H9 (cell line): Measurements from ENCODE around the gene ZNF555. TPM values are rescaled to one million over a fixed set of nuclear protein-coding genes. Genes with fewer than 3 reads are reported as not detected.

ENCODE experiments used
- DNase-seq: peaks from one replicate; pipeline ENCODE4 v3.0.0-alpha.2; 2017
- H2AFZ ChIP-seq: one replicate; pipeline ENCODE4 v1.6.1; 2013; ENCODE audit warnings: mild to moderate bottlenecking, low read length, control low read depth, moderate library complexity
- H2AK5ac ChIP-seq: 2 replicates; pipeline ENCODE4 v1.6.1; 2013; ENCODE audit warnings: low read length, control low read depth, mixed read lengths; ENCODE audit not compliant: insufficient read length
- H2BK120ac ChIP-seq: one replicate; pipeline ENCODE4 v1.6.1; 2013; ENCODE audit warnings: low read depth, mild to moderate bottlenecking, low read length, control low read depth, inconsistent platforms; ENCODE audit not compliant: poor library complexity, severe bottlenecking
- H2BK12ac ChIP-seq: 2 replicates; pipeline ENCODE4 v1.6.1; 2013; ENCODE audit warnings: low read length, control low read depth, mixed read lengths, low read depth; ENCODE audit not compliant: insufficient read length
- H2BK15ac ChIP-seq: 2 replicates; pipeline ENCODE4 v1.6.1; 2013; ENCODE audit warnings: low read depth, low read length, control low read depth
- H2BK20ac ChIP-seq: one replicate; pipeline ENCODE4 v1.6.1; 2013; ENCODE audit warnings: low read depth, mild to moderate bottlenecking, low read length, control low read depth, inconsistent platforms; ENCODE audit not compliant: poor library complexity, severe bottlenecking
- H2BK5ac ChIP-seq: 2 replicates; pipeline ENCODE4 v1.6.1; 2013; ENCODE audit warnings: low read length, control low read depth, mixed read lengths; ENCODE audit not compliant: insufficient read length
- H3K14ac ChIP-seq: 2 replicates; pipeline ENCODE4 v1.6.1; 2013; ENCODE audit warnings: low read length, control low read depth; ENCODE audit not compliant: insufficient read depth
- H3K18ac ChIP-seq: 2 replicates; pipeline ENCODE4 v1.6.1; 2013; ENCODE audit warnings: low read depth, mild to moderate bottlenecking, mixed read lengths, low read length, control low read depth; ENCODE audit not compliant: insufficient read length
- H3K23ac ChIP-seq: 2 replicates; pipeline ENCODE4 v1.6.1; 2013; ENCODE audit warnings: low read length, control low read depth, mixed read lengths, low read depth; ENCODE audit not compliant: insufficient read length
- H3K23me2 ChIP-seq: 2 replicates; pipeline ENCODE4 v1.6.1; 2013; ENCODE audit warnings: low read depth, mild to moderate bottlenecking, mixed read lengths, low read length, control low read depth; ENCODE audit not compliant: insufficient read length, poor library complexity, severe bottlenecking
- H3K27ac ChIP-seq: 2 replicates; pipeline ENCODE4 v1.5.1; 2013; ENCODE audit warnings: low read length, control low read depth, mixed read lengths, low read depth; ENCODE audit not compliant: insufficient read length
- H3K27me3 ChIP-seq: 2 replicates; pipeline ENCODE4 v1.6.1; 2013; ENCODE audit warnings: low read length, control low read depth, inconsistent platforms; ENCODE audit not compliant: insufficient read depth
- H3K4ac ChIP-seq: 2 replicates; pipeline ENCODE4 v1.6.1; 2013; ENCODE audit warnings: low read depth, mild to moderate bottlenecking, control low read depth, inconsistent platforms, low read length, moderate library complexity
- H3K4me1 ChIP-seq: 2 replicates; pipeline ENCODE4 v1.6.1; 2013; ENCODE audit warnings: low read length, control low read depth, inconsistent platforms; ENCODE audit not compliant: insufficient read depth
- H3K4me2 ChIP-seq: 2 replicates; pipeline ENCODE4 v1.6.1; 2013; ENCODE audit warnings: low read length, control low read depth, mixed read lengths; ENCODE audit not compliant: insufficient read length, insufficient read depth
- H3K56ac ChIP-seq: 2 replicates; pipeline ENCODE4 v1.6.1; 2013; ENCODE audit warnings: low read depth, mild to moderate bottlenecking, mixed read lengths, low read length, control low read depth; ENCODE audit not compliant: insufficient read length
- H3K79me1 ChIP-seq: 2 replicates; pipeline ENCODE4 v1.6.1; 2013; ENCODE audit warnings: low read depth, mild to moderate bottlenecking, moderate library complexity, low read length, control low read depth, inconsistent platforms; ENCODE audit not compliant: insufficient read depth, poor library complexity, severe bottlenecking
- H3K79me2 ChIP-seq: 2 replicates; pipeline ENCODE4 v1.6.1; 2013; ENCODE audit warnings: low read length, control low read depth, inconsistent platforms; ENCODE audit not compliant: insufficient read depth
- H3K9ac ChIP-seq: 2 replicates; pipeline ENCODE4 v1.6.1; 2013; ENCODE audit warnings: low read length, control low read depth, mixed read lengths; ENCODE audit not compliant: insufficient read length; ENCODE audit errors: extremely low read depth
- H3K9me3 ChIP-seq: one replicate; pipeline ENCODE4 v1.6.1; 2013; ENCODE audit warnings: low read depth, low read length, inconsistent platforms; ENCODE audit not compliant: control insufficient read depth
- H3T11ph ChIP-seq: one replicate; pipeline ENCODE4 v1.6.1; 2013; ENCODE audit warnings: mild to moderate bottlenecking, low read length, control low read depth, inconsistent platforms
- H4K20me1 ChIP-seq: one replicate; pipeline ENCODE4 v1.6.1; 2013; ENCODE audit not compliant: control insufficient read depth, insufficient read length, insufficient read depth
- H4K5ac ChIP-seq: 2 replicates; pipeline ENCODE4 v1.6.1; 2013; ENCODE audit warnings: low read depth, mild to moderate bottlenecking, mixed read lengths, low read length, control low read depth; ENCODE audit not compliant: insufficient read length
- H4K8ac ChIP-seq: replicated peaks from 2 replicates; pipeline ENCODE4 v1.6.1; 2013; ENCODE audit warnings: low read length, control low read depth, mixed read lengths, low read depth; ENCODE audit not compliant: insufficient read length
- H4K91ac ChIP-seq: 2 replicates; pipeline ENCODE4 v1.6.1; 2013; ENCODE audit warnings: low read depth, mild to moderate bottlenecking, moderate library complexity, mixed read lengths, low read length, control low read depth; ENCODE audit not compliant: insufficient read length
- H3K27ac Mint-ChIP-seq, 3 experiments: 2 replicates in 2 of 3; 3 replicates in 1 of 3; pipeline ENCODE4 v1.8.0; 2020 to 2021; ENCODE audit warnings: mixed read lengths in 3 of 3, mild to moderate bottlenecking in 1 of 3, moderate library complexity in 1 of 3
- H3K27me3 Mint-ChIP-seq: 2 replicates; pipeline ENCODE4 v1.8.0; 2021; ENCODE audit warnings: low read depth, mild to moderate bottlenecking, moderate library complexity, mixed read lengths
- H3K36me3 Mint-ChIP-seq, 3 experiments: 2 replicates in 2 of 3; 3 replicates in 1 of 3; pipeline ENCODE4 v1.8.0; 2020 to 2021; ENCODE audit warnings: low read depth in 3 of 3, mixed read lengths in 3 of 3; ENCODE audit not compliant: insufficient read depth in 1 of 3
- H3K4me1 Mint-ChIP-seq, 2 experiments: 2 replicates each; pipeline ENCODE4 v1.8.0; 2020; ENCODE audit warnings: mixed read lengths in 2 of 2
- H3K4me3 Mint-ChIP-seq, 2 experiments: 2 replicates in 1 of 2; 3 replicates in 1 of 2; pipeline ENCODE4 v1.8.0; 2020 to 2021; ENCODE audit warnings: mild to moderate bottlenecking in 2 of 2, mixed read lengths in 2 of 2, moderate library complexity in 1 of 2
- H3K9me3 Mint-ChIP-seq, 2 experiments: 2 replicates in 1 of 2; 3 replicates in 1 of 2; pipeline ENCODE4 v1.8.0; 2020; ENCODE audit warnings: mild to moderate bottlenecking in 2 of 2, mixed read lengths in 2 of 2, moderate library complexity in 1 of 2
- CTCF ChIP-seq: fragments of 200-600 bp; sonication (generic); conservative IDR thresholded peaks from 3 replicates; pipeline ENCODE4 v1.8.0; 2021; ENCODE audit warnings: antibody characterized with exemption, mild to moderate bottlenecking
- WGBS: extraction: QIAGEN DNeasy Blood & Tissue Kit; methylation state at CpG from one replicate; pipeline ENCODE4 v1.1.7; 2013; ENCODE audit warnings: missing lambda C conversion rate, low lambda C conversion rate, mixed read lengths; ENCODE audit not compliant: insufficient read length; ENCODE audit errors: extremely low coverage; 5-methylcytosine and 5-hydroxymethylcytosine counted together
- total RNA-seq: library from RNA; stranded (reverse); gene quantifications from 2 replicates; pipeline ENCODE4 v1.2.1, GENCODE V29; 2021

ZNF555 gene
- total RNA-seq, 1 experiment from 2014 or later: 7.8 TPM

GRCh38 chr19:2797280-2797679 is 44.0 kb upstream of the ZNF555 start:
- no peak overlapping the region for H4K5ac ChIP-seq
- Mint-ChIP-seq H3K9me3 (no peaks in the 10 kb centered on the region), H3K36me3 (peaks cover 42 to 82% (median 80%) of the 10 kb centered on the region in 3 experiments; a peak in 6 of 7 replicates), H3K27me3 (no peaks in the 10 kb centered on the region), H3K4me1 (peaks cover 0 to 2% of the 10 kb centered on the region in 2 experiments; a peak in 1 of 4 replicates), H3K27ac (no peak overlapping the region), H3K4me3 (no peak overlapping the region)
- no peak for DNase-seq
- H4K8ac ChIP-seq: no peak overlapping the region
- H2BK120ac ChIP-seq: no peak overlapping the region
- no peak overlapping the region for H2BK20ac ChIP-seq
- no peak overlapping the region for H2AFZ ChIP-seq
- H2BK15ac ChIP-seq: no peak overlapping the region
- no peaks in the 10 kb centered on the region for H3K23me2 ChIP-seq
- H3T11ph ChIP-seq: no peak overlapping the region
- no peak for TF ChIP-seq CTCF
- H3K9me3 ChIP-seq: no peaks in the 10 kb centered on the region
- H3K79me1 ChIP-seq: peaks cover 4% of the 10 kb centered on the region
- no peak overlapping the region for H2AK5ac ChIP-seq
- H3K9ac ChIP-seq: no peak overlapping the region
- no peak overlapping the region for H4K91ac ChIP-seq
- no peak overlapping the region for H3K4me2 ChIP-seq
- no peak overlapping the region for H3K18ac ChIP-seq
- H3K27me3 ChIP-seq: no peaks in the 10 kb centered on the region
- no peak overlapping the region for H3K4ac ChIP-seq
- no peak overlapping the region for H3K14ac ChIP-seq
- H3K4me1 ChIP-seq: no peaks in the 10 kb centered on the region
- H3K79me2 ChIP-seq: no peaks in the 10 kb centered on the region
- no peak overlapping the region for H3K27ac ChIP-seq
- no peak overlapping the region for H2BK5ac ChIP-seq
- H3K23ac ChIP-seq: no peak overlapping the region
- H3K56ac ChIP-seq: no peak overlapping the region
- no peak overlapping the region for H2BK12ac ChIP-seq
- WGBS: no CpG with 5 or more reads among the region's 15 CpGs
- no peaks in the 10 kb centered on the region for H4K20me1 ChIP-seq
